C1 segment of cervical spinal cord (tissue), 14 donors: ENCODE measurements around the gene AGGF1.
"Not testable (repeated sequence)": the region's sequence is repeated elsewhere in the genome, so short reads cannot be mapped to it uniquely, and the experiment has no call there.

Experiments
- DNase-seq, 14 donors: peaks; one replicate each; lab custom pipeline; 2025; lab: John Stamatoyannopoulos, UW

The AGGF1 gene, protein sequence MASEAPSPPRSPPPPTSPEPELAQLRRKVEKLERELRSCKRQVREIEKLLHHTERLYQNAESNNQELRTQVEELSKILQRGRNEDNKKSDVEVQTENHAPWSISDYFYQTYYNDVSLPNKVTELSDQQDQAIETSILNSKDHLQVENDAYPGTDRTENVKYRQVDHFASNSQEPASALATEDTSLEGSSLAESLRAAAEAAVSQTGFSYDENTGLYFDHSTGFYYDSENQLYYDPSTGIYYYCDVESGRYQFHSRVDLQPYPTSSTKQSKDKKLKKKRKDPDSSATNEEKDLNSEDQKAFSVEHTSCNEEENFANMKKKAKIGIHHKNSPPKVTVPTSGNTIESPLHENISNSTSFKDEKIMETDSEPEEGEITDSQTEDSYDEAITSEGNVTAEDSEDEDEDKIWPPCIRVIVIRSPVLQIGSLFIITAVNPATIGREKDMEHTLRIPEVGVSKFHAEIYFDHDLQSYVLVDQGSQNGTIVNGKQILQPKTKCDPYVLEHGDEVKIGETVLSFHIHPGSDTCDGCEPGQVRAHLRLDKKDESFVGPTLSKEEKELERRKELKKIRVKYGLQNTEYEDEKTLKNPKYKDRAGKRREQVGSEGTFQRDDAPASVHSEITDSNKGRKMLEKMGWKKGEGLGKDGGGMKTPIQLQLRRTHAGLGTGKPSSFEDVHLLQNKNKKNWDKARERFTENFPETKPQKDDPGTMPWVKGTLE

DNA sequence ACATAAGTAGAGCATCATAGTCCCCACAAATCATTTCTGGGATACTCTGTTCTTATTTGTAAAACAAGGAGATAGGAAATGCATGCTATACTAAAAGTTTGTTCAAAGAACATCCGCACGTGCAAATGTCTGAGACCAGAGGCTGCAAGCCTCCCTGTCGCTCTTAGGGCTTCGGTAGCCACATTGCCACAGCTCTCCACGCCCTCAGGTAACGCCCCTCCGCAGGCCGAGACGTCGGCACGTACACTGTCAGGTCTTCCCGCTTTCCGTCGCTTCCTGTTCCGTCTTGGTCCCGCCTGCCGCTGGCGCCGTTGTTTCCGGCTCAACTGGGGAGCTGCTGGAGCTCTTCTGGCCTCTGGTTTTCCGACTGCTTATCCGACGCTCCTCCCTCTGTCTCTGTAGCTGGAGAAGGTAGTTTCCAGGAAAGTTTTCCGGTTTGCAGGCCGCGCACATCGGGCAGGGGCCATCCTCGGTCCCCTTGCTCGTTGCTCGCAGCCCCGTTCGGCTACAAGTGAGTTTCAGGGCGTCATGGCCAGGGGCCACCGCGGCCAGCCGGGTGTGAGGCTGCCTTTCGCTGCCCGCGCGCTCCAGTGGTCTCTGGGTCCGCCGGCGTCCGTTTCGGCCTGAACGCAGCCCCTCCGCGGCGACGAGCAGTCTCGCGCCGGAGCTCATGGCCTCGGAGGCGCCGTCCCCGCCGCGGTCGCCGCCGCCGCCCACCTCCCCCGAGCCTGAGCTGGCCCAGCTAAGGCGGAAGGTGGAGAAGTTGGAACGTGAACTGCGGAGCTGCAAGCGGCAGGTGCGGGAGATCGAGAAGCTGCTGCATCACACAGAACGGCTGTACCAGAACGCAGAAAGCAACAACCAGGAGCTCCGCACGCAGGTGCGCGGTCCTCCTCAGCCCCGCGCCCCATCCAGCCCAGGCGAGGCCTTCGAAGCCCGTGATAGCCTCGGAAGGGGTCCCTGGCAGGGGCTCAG, at the start of gene AGGF1:
Gene AGGF1, plus strand, starts transcription at position 308 of the 975 bp plus-strand sequence. Its CDS starts 363 bp downstream, at position 671.
- peak; percentile 37 to 92 (median 86) for DNase-seq

DNA sequence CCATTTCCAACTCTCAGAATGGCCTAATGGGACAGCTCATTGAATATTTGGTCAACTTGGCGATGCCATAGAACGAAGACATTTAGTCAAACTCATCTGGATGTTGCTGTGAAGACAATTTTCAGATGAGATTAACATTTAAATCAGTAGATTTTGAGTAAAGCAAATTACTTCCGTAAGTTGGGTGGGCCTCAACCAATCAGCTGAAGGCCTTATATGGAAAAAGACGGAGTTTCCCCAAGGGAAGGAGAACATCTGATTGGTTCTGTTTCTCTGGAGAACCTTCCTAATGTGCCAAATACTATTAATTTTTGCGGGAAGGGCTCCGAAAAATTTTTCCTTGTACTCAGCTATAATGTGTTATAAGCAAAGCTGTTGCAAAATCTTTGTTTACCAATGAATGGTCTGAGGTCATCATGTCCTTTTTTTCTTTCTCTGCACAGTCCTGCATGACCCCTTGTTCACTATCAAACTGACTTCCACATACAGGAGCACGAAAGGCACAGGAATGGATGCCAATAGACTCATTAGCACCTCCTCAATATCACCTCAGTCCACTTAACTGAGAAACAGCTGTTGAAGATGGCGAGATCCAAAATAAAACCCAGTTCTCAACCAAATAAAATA, 49.6 kb upstream of the AGGF1 start:
- DNase-seq: no peak

DNA sequence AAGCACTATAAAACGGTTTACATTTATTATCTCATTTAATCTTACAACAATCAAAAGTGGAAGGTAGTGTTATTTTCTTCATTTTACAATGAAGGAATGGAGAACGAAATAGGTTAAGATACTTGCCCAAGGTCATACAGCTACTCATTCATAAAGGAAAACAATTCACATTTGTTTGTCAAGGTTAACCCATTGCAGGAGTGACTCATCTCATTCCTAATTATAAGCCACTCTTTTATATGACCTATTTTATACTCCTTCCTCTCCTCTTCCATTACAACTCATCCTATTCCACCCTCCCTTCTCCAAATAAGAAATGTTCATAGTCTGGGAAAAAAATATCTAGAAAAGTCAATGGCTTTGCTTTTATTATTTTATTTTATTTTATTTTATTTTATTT, 47.8 kb upstream of the AGGF1 start:
- DNase-seq: no peak

DNA sequence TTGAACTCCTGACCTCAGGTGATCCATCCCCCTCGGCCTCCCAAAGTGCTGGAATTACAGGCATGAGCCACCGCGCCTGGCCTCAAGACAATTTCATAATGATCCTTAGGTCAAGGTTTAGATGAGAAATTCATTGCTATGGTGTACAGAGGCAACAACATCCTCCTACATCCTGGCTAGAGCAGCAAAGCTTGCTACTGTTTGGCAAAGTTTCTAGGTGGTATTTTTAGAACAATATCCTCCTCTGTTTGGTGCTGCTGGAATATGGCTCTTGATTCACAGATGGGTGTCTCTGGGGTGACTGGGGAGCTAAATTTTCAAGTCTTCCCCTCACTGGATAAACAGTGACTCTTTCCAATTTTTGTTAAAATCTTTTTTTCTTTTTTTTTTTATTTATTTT, 46.7 kb upstream of the AGGF1 start:
- DNase-seq: peak in 1 of 14 donors; percentile 8

DNA sequence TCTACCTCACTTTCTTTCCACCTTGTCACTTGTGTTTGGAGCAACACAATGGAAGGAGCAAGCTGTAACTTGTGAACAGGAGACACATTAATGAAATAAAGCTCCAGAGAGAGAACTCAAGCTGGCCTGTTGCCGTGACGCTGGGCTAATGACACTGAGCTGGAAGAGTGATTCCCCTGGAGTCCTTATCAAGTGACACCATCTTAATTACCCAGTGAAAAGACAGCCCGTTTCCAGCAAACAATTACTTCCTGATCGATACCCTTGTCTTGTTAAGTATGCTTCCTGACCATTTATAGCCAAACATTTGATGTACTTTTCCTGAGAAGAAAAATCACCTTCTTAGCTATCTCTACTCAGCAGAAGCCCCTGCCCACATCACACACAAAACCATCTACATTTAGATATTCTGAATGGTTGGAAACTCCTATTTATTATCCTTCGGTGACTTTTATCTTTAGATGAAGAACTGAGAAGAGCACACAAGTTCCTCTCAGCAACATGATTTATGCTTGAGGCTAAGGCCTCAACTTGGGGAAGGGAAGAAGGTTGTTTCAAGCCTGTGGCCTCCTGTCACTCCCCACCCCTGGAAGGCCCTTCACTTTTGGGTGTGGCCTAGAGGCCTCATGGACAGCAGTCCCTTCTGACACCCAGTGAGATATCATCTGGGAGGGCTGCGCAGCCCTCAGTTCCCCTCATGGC, 43.2 kb upstream of the AGGF1 start:
- DNase-seq: no peak

DNA sequence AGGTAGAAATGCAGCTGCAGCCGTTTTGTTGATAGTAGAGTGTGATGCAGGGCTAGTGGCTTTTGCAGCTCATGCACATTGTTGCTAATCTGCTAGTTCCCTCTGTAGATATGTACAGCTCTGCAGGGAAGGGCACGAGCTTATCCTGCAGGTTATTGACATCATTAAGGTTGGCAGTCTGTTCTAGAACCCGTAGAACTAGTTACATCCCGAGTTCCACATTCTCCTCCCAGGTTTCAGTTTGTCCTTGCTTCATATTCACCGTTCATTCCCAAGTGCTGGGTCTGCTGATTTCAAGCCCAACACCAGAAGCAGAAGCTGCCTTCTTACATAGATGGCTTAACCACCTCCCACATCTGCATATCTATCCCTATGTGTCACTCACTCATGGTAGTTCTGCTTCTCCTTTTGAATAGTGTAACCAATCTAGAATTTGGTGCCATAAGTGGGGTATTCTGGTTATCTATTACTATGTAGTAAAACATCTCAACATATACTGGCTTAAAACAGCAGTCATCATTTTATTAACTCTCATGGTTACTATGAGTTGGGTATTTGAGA, 39.2 kb upstream of the AGGF1 start:
- DNase-seq: no peak

DNA sequence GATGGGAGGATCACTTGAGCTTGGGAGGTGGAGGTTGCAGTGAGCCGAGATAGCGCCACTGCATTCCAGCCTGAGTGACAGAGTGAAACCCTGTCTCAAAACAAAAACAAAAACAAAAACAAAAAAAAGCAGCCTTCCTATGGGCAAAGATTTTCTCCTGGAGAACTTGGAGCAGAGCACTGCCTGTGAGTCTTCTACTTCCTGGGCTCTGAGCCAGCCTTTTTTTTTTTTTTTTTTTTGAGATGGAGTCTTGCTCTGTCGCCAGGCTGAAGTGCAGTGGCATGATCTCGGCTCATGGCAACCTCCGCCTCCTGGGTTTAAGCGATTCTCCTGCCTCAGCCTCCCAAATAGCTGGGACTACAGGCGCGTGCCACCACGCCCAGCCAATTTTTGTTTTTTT, 36.8 kb upstream of the AGGF1 start:
- DNase-seq: not testable (repeated sequence)

DNA sequence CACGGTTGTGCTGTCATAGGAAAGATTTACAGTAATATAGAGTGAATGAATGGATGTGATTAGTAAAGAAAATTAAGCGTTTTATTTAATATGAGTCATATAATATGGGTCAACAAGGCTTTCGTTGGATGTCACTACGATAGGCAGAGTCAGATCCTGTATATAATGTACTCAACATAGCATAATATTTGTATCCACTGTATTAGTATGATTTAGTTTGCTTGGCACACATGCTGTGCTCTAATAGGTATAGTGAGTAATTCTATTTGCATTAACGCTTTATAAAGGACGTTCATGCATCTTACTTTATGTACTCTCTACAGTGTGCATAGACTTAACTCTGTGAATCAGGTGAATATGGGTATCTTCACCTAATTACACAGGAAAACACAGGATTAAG, 35.9 kb upstream of the AGGF1 start:
- no peak for DNase-seq

DNA sequence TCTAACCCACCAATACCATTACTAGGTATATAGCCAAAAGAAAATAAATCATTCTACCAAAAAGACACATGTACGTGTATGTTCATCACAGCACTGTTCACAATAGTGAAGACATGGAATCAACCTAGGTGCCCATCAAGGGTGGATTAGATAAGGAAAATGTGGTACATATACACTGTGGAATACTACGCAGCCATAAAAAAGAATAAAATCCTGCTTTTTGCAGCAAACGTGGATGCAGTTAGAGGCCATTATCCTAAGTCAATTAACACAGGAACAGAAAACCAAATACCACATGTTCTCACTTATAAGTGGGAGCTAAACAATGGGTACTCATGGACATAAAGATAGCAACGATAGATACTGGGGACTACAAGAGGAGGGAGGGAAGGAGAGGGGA, 32.0 kb upstream of the AGGF1 start:
- DNase-seq: not testable (repeated sequence)

DNA sequence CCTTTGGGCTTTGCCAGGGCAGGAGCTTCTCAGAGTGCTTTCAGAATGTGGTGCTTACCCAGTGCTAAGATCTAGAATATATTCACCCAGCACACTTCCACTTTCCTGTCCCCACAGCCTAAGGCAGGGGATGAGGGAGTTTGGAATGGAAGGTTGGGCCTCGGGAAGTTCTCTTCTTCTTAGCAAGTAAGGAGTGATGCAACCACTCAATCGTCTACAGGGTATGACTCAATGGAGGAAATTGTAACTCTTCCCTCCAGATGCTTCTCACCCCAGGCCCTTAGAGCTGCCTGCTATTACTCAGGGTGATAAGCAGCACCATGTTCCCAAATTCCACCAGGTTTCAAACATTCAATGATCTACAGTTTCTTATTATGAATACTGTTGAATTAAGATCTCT, 30.8 kb upstream of the AGGF1 start:
- DNase-seq: no peak

DNA sequence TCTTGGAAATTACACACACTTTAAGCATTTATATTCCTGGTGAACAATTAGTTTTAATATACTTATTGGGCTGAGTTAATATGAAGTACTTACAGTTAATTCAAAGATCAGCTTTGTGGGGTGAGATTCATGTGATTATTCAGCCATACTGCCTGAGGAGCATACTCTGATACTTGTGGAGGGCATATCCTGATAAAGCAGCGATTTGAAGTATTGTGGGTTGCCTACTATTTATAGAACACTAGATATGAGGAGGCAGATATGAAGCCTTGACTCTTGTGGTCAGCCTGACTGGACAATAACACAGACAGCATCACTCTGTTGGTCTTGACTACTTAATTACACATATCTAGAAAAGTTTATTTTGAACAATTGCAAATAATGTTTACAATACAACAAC, 27.0 kb upstream of the AGGF1 start:
- no peak for DNase-seq

DNA sequence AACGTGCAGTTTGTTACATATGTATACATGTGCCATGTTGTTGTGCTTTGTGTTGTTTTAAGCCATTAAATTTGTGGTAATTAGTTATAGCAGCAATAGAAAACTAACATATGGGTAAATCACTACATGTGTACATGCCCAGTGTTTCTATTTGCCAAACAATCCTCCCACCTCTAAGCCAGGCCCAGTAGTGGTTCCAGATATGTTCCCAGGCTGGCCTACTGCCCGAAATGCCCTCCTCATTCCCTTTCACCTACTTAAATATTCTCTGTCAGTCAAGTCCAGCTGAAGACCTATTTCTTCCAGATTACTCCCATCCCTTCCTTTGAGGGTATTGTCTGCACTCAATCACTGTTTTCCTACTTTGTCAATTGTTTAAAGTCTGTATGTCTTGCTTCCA, 24.1 kb upstream of the AGGF1 start:
- no peak for DNase-seq

DNA sequence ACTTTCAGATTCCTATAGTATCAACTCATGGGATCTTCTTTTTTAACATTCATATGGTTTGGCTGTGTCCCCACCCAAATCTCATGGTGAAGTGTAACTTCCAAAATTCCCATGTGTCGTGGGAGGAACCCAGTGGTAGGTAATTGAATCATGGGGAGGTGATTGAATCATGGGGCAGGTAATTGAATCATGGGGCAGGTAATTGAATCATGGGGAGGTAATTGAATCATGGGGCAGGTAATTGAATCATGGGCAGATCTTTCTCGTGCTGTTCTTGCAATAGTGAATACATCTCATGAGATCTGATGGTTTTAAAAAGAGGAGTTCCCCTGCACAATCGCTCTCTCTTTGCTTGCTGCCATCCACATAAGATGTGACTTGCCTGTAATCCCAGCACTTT, 21.8 kb upstream of the AGGF1 start:
- DNase-seq: no peak

DNA sequence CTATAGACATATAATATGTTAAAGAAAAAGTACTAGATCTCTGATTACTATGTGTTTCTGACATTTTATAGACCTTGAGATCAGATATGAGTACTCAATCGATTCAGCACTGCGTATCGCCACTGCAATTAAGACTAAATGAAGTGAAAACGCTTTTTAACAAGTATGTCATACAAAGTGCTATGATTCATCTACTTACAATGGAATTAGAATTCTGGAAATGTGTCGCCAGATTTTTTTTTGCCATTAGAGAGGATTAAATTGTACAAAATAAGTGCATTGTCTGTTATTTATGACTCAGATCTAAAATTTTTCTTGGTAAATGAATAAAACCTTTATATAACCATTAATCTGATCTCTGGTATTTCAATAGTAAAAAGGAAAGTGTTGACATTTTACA, 20.0 kb upstream of the AGGF1 start:
- DNase-seq: no peak

DNA sequence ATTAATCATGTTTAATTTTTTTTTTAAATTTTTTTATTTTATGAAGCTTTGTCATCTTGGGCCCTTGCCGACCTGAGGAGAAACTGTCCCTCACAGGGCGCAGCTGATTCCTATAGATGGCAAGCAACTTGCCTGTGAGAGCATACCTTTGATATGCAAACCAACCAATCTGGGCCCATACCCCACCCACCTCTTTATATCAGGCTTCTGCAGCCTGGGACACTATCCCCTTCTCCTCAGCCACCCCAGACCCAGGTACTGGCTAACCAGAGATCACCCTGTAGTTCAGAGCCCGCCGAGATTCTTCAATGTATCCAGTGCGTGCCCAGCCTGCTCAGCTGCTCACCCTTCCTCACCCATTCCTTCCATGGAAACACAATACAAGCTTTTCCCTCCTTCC, 18.7 kb upstream of the AGGF1 start:
- no peak for DNase-seq

DNA sequence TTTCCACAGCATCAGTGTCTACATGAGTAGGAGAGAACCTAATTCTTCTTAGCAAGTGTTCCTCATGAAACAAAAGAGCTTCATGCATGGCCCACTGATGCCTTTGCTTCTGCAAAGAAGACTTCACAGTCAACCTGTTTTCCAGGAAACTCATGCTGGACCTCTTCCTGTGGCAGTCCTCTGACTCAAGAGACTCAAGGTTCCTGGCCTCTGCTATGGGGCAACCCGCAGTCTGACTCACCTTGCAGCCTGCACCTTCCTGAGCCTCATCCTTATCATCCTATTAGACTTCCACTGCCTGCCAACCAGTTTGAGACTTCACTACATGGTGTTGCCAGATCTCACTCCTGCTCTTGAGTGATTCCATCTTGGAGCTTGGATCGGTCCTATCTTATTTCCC, 17.6 kb upstream of the AGGF1 start:
- DNase-seq: no peak

DNA sequence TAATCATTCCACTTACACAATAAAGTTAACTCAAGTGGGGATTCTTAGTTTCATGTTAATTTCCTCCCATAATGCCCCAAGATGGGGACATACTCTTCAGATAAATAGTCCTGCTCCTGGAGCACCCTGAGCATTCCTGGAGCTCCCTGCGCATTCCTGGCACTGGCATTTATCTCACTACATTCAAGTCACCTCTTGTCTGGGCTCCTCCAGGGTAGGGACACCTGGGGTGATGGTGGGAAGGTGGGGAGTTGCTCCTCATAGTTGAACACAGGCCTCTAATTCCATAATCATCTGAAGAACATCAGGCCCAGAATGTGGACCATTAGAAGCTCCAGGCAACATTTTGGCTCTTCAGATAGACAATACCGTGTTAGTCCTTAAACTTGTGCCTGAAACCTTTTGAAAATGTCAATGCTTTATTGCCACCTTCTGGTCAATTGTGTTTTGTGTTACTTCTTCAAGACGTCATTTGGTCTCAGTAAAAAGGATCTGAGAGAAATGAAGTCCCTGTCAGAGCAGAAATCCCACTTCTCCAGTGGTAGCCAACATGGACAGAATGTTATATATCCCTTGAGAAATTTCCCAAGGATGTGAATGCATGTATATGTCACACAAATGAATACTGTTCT, 14.2 kb upstream of the AGGF1 start:
- DNase-seq: peak in 2 of 14 donors; percentile 5 to 6

DNA sequence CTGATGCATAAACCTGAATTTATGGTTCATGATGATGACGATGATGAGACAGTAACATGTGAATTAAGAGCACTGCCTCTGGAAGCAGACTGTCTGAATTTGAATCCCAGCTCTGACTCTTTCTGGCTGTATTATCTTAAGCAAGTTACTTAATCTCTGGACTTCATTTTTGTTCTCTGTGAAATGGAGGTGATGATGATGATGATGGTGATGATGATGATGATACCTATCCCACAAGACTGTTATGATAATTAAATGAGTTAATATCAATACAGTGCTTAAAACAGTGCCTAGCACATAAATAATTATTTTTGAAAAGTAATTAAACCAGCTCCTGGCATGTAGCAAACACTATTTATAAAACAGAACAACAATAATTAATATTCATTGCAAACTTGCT, 13.2 kb upstream of the AGGF1 start:
- DNase-seq: no peak

DNA sequence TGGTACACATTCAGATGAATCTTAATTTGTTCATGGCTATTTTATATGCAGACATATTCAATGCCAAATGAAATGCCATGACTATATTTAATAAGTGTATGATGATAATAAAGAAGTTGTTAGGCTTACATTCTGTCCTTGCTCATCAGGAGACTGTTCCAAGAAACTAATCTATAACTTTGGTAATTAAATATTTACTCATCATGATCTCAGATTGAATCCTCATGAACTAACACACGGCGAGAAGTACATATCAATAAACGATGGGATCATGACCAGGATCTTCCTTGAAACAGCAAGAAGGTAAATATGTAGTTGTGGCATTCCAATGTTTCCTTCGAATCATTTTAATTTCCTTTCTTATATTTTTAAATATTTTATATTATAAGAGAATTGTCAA, 12.5 kb upstream of the AGGF1 start:
- no peak for DNase-seq
